GM19193 (cell line): ENCODE data around the gene ATP13A5.

Source experiments
- POLR2A ChIP-seq: IDR thresholded peaks from 4 replicates; pipeline ENCODE4 v1.6.1; 2011; ENCODE audit not compliant: insufficient read depth, insufficient read length; ENCODE audit errors: extremely low read depth

ATP13A5 gene, protein sequence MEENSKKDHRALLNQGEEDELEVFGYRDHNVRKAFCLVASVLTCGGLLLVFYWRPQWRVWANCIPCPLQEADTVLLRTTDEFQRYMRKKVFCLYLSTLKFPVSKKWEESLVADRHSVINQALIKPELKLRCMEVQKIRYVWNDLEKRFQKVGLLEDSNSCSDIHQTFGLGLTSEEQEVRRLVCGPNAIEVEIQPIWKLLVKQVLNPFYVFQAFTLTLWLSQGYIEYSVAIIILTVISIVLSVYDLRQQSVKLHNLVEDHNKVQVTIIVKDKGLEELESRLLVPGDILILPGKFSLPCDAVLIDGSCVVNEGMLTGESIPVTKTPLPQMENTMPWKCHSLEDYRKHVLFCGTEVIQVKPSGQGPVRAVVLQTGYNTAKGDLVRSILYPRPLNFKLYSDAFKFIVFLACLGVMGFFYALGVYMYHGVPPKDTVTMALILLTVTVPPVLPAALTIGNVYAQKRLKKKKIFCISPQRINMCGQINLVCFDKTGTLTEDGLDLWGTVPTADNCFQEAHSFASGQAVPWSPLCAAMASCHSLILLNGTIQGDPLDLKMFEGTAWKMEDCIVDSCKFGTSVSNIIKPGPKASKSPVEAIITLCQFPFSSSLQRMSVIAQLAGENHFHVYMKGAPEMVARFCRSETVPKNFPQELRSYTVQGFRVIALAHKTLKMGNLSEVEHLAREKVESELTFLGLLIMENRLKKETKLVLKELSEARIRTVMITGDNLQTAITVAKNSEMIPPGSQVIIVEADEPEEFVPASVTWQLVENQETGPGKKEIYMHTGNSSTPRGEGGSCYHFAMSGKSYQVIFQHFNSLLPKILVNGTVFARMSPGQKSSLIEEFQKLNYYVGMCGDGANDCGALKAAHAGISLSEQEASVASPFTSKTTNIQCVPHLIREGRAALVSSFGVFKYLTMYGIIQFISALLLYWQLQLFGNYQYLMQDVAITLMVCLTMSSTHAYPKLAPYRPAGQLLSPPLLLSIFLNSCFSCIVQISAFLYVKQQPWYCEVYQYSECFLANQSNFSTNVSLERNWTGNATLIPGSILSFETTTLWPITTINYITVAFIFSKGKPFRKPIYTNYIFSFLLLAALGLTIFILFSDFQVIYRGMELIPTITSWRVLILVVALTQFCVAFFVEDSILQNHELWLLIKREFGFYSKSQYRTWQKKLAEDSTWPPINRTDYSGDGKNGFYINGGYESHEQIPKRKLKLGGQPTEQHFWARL

GRCh38 chr3:193378706-193379105 is at the start of gene ATP13A5:
TSS of gene ATP13A5 (minus strand) at chr3:193378753. CDS start at chr3:193378725, 28 bp downstream.
- no peak for TF ChIP-seq POLR2A

- no peak for TF ChIP-seq POLR2A
Observed at GRCh38 chr3:193418576-193419373, 40.2 kb upstream of the ATP13A5 start.

DNA sequence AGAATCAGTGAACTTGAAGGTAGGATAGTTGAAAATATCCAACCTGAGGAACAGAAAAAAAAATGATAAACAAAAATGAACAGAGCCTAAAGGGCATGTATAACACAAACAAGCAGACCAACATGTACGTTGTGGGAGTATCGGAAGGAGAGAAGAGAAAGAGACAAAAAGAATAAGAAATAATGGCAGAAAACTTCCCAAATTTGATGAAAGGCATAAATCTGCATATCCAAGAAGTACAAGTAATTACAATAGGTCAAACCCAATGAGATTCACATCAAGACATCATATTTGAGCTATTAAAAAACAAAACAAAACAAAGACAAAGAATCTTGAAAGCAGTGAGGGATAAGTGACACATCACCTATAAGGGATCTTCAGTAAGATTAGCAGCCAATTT is 38.1 kb upstream of the ATP13A5 start:
- no peak for TF ChIP-seq POLR2A

DNA sequence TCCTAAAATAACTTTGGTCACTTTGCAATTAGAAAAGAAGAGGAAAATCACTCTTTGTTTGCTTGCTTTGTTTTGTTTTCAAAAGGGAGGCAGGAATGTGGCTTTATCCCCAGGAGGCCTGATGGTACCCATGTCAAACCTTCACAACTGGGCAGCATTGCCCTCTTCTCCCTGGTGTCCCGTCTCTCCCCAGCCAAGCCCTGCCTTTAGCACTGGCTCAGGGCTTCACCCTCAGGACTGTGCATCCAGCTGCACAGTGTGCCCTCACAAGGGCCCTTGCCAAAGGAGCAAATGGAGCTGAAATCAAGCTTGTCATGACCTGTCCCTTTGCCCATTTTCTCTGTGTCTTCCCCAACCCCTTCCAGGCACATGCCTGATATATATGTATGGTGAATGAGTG is 29.1 kb upstream of the ATP13A5 start:
- TF ChIP-seq POLR2A: no peak

DNA sequence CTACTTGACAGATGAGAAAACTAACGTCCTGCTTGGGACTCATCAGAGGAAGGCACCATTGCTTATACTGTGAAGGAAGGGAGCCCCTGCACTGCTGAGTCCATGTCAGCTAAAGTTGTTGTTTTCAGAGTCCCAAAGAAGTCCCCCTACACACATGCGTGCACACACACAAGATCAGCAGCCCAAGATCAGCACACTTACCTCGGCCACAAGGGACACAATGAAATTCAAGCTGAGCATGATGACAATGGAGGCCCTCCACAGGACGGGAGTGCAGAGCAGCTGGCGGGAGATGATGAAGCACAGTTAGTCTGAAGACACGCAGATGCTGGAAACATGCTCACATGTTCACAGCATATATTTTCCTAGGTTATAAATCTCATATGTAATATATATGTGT is 28.6 kb upstream of the ATP13A5 start:
- TF ChIP-seq POLR2A: no peak

DNA sequence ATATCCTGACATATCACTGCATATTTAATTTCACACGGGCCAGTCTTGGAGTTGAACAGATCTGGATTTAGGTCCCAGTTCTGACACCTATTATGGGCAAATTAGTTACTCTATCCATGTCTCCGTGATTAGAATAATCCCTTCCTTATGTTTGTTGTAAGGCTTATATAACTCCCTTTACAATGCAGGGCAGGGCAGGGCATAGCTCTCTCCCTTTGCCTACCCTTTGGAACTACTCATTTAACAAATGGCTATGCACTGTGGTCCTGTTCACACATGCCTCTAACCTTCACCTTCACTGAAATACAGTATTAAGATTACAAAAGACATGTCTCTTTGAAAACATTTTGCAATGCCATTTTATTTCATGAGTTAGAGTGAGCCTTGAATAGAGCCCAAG is 24.8 kb upstream of the ATP13A5 start:
- no peak for TF ChIP-seq POLR2A

GRCh38 chr3:193400304-193400703 is 21.8 kb upstream of the ATP13A5 start:
- no peak for TF ChIP-seq POLR2A

GRCh38 chr3:193396451-193397244 is 18.1 kb upstream of the ATP13A5 start:
- no peak for TF ChIP-seq POLR2A

GRCh38 chr3:193391902-193392301 is 13.3 kb upstream of the ATP13A5 start:
- no peak for TF ChIP-seq POLR2A

DNA sequence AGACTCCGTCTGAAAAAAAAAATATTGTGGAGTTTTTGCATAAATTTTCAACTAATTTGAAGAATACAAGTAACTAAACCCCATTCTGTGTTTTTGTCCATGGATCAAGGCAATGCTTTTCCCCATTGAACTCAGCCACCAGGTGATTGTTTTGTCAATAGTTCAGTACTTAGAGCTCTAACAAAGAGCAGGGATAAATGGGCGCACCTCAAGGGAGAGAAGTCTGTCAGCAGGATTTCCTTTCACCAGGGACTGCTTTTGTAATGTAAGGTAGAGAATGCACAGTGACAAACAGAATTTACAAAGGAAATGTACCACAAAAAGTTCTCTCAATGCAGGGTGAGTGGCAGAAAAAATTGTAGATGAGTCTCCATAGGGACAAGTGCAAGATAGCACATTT is 10.8 kb upstream of the ATP13A5 start:
- TF ChIP-seq POLR2A: no peak

DNA sequence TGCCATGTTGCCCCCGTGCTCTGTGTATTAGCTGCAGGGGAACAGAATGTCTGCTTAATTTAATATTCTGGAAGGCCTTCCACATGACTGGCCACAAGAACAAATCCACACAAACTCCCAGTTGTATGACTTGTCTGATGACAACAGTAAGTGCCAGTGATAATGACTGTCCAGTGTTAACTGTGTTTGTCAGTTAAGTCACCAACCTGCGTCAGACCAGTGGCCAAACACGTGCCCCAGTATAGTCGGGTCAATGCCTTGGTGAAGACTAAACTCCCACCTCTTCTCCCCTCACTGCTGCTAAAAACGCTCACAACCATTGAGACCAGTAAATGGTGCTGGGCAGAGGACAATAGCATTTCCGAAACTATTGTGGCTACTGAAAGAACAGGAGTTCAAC is 9.8 kb upstream of the ATP13A5 start:
- no peak for TF ChIP-seq POLR2A

GRCh38 chr3:193387596-193387995 is 9.0 kb upstream of the ATP13A5 start:
- no peak for TF ChIP-seq POLR2A

DNA sequence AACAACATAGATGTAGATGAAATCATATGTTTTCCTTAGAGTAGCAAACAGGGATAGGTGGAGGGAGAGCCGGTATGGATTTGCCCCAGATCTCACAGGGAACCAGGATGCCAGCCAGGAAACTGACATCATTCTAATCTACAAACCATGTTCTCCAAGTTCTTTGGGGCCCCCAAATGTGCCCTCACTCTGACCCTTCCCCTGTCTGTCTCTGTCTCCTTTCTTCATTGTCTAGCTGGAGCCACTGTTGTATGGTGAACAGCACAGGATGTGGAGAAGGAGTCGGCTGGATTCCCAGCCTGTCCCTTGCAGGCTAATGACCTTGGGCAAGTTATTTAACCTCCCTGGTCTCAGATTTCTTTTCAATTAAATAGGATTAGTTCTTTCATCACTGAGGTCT is 962 bp downstream of the ATP13A5 start:
- TF ChIP-seq POLR2A: no peak
